B cell (primary cell): Measurements from ENCODE around the gene RASGRP2.

ENCODE experiments used
- EZH2 ChIP-seq: IDR thresholded peaks from 2 replicates; pipeline ENCODE4 v1.6.1; 2012; ENCODE audit warnings: borderline replicate concordance, low read depth, mild to moderate bottlenecking, moderate library complexity, low read length; ENCODE audit not compliant: insufficient read depth, poor library complexity, severe bottlenecking
- TF ChIP-seq, protein P1 (sequence below): fragments of 200-600 bp; IDR thresholded peaks from one replicate; pipeline ENCODE4 v1.8.0; 2022; ENCODE audit warnings: antibody characterized with exemption, mild to moderate bottlenecking

DNA sequence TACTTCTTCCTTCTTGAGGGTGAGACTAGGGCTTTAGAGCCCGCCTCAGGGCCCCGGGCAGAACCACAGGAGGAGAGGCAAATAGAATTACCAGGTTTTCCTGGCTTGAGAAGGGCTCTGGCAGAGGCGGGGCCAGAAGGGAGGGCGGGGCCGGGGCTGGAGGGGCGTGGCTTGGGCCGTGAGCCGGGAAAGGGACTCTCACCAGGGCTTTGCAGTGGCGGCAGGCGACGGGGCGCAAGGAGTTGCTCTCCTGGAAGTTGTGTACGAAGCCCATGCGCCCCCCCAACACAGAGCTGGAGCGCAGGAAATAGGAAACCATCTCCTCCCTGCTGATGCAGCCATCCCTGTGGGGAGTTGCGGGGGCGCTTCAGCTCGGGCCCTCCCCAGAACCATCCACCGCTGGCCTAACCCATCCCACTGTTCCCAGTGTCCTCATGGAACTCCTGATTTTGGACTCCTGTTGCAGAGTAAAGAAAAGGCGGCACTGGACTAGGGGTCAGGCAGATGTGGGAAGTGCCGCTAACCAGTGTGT lies 14.0 kb downstream of the RASGRP2 start:
- TF ChIP-seq, protein P1, sequence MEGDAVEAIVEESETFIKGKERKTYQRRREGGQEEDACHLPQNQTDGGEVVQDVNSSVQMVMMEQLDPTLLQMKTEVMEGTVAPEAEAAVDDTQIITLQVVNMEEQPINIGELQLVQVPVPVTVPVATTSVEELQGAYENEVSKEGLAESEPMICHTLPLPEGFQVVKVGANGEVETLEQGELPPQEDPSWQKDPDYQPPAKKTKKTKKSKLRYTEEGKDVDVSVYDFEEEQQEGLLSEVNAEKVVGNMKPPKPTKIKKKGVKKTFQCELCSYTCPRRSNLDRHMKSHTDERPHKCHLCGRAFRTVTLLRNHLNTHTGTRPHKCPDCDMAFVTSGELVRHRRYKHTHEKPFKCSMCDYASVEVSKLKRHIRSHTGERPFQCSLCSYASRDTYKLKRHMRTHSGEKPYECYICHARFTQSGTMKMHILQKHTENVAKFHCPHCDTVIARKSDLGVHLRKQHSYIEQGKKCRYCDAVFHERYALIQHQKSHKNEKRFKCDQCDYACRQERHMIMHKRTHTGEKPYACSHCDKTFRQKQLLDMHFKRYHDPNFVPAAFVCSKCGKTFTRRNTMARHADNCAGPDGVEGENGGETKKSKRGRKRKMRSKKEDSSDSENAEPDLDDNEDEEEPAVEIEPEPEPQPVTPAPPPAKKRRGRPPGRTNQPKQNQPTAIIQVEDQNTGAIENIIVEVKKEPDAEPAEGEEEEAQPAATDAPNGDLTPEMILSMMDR: no peak
- TF ChIP-seq EZH2: no peak
